ENCODE results near the gene CDCA3. TPM values are rescaled to one million over a fixed set of nuclear protein-coding genes. Genes with fewer than 3 reads are reported as not detected.

Gene CDCA3
- total and polyA plus RNA-seq, 2 of the 4 experiments (the other 2 are of a cell fraction) = 23.5 to 61.0 TPM

- no peaks in the 10 kb centered on the region for H3K9me1 ChIP-seq (ENCODE audit: insufficient read depth, low read length)
- no peak for ATAC-seq (ENCODE audit: low read depth)
- H3K9ac ChIP-seq (ENCODE audit: low read depth, low read length) = no peak overlapping the region
- no peak overlapping the region for H2BK20ac ChIP-seq (ENCODE audit: low read depth, low read length)
- in situ Hi-C loops (cut with MboI; ENCODE audit: low sequenced_read_pairs) = no loop called here
- no peak overlapping the region for H3K4me3 ChIP-seq (ENCODE audit: insufficient read depth, low read depth, low read length)
- no peak overlapping the region for H2AK9ac ChIP-seq (replicated peaks; ENCODE audit: low read depth, low read length, poor library complexity)
- intact Hi-C loops (cut with micrococcal nuclease) = no loop called here
- H2BK120ac ChIP-seq (ENCODE audit: low read depth, low read length) = no peak overlapping the region
- no peak overlapping the region for H2BK5ac ChIP-seq (ENCODE audit: low read depth, low read length, poor library complexity, severe bottlenecking)
- no peak overlapping the region for H2BK15ac ChIP-seq (ENCODE audit: low read depth, low read length)
- no peak overlapping the region for H2AFZ ChIP-seq (replicated peaks; ENCODE audit: low read length, poor library complexity)
- dilution Hi-C loops (cut with HindIII; ENCODE audit: low sequenced_read_pairs, unreplicated experiment) = no loop called here
- H3K23ac ChIP-seq (ENCODE audit: low read depth, low read length) = no peak overlapping the region
- H4K91ac ChIP-seq (ENCODE audit: insufficient read depth, low read depth, low read length) = no peak overlapping the region
- BruUV-seq (replicated peaks) = no TSS peak
- no peak overlapping the region for H4K8ac ChIP-seq (ENCODE audit: low read depth in 2 of 2, low read length in 2 of 2)
- H3K4me2 ChIP-seq (ENCODE audit: low read depth, low read length) = no peak overlapping the region
- 80% methylated on average over 2 of the region's 16 CpGs; no CpG with 5 or more reads in 1 of the 2 experiments for WGBS, 2 experiments (ENCODE audit: extremely low coverage in 2 of 2, insufficient read length in 1 of 2)
- H3K18ac ChIP-seq (ENCODE audit: low read depth, low read length) = no peak overlapping the region
- no peak overlapping the region for H2AK5ac ChIP-seq (ENCODE audit: low read depth, low read length)
- H3K79me1 ChIP-seq (ENCODE audit: low read depth in 1 of 2, low read length in 2 of 2) = peaks cover 6 to 13% of the 10 kb centered on the region in 2 experiments; a peak in 3 of 4 replicates
- H3K27me3 ChIP-seq (ENCODE audit: control insufficient read depth, insufficient read depth, low read length) = no peaks in the 10 kb centered on the region
- no peak overlapping the region for H3K4ac ChIP-seq (ENCODE audit: low read depth, low read length)
- no peak for DNase-seq
- no peaks in the 10 kb centered on the region for H3K4me1 ChIP-seq (ENCODE audit: control insufficient read depth, insufficient read depth, low read length)
- H3K36me3 ChIP-seq (ENCODE audit: control insufficient read depth, insufficient read depth, low read length) = peaks cover 71% of the 10 kb centered on the region
- no peak overlapping the region for H3K14ac ChIP-seq (replicated peaks; ENCODE audit: low read depth, low read length)
- H4K5ac ChIP-seq (ENCODE audit: low read depth, low read length) = no peak overlapping the region
- H3K56ac ChIP-seq (ENCODE audit: extremely low read depth, insufficient read depth, low read length) = no peak overlapping the region
- TF ChIP-seq USF2 (IDR thresholded peaks at IDR 0.05; ENCODE audit: low read depth, low read length) (no peak), NFE2L2 (IDR thresholded peaks at IDR 0.05; ENCODE audit: low read depth, low read length) (no peak), BHLHE40 (IDR thresholded peaks at IDR 0.05; ENCODE audit: low read depth, low read length) (no peak), RCOR1 (IDR thresholded peaks at IDR 0.05; ENCODE audit: insufficient replicate concordance, low read length) (no peak), MXI1 (IDR thresholded peaks at IDR 0.05; ENCODE audit: borderline replicate concordance, low read depth, low read length) (no peak), CEBPB (IDR thresholded peaks at IDR 0.05; ENCODE audit: low read depth, low read length) (no peak), CHD1 (IDR thresholded peaks at IDR 0.05; ENCODE audit: low read depth, low read length) (no peak), ELK1 (IDR thresholded peaks at IDR 0.05; ENCODE audit: borderline replicate concordance, low read depth, low read length) (no peak), RAD21 (IDR thresholded peaks at IDR 0.05; ENCODE audit: low read length) (no peak), RFX5 (IDR thresholded peaks at IDR 0.05; ENCODE audit: low read depth, low read length) (no peak), FOS (IDR thresholded peaks at IDR 0.05; ENCODE audit: low read depth, low read length) (no peak), SMC3 (IDR thresholded peaks at IDR 0.05; ENCODE audit: low read depth, low read length) (no peak), MAZ (IDR thresholded peaks at IDR 0.05; ENCODE audit: borderline replicate concordance, low read depth, low read length) (no peak), POLR2A (IDR thresholded peaks at IDR 0.05; ENCODE audit: low read depth, low read length) (no peak), MAFK (IDR thresholded peaks at IDR 0.05; ENCODE audit: low read depth, low read length) (no peak)
- H3K9me3 ChIP-seq (ENCODE audit: control insufficient read depth, insufficient read depth, low read length) = no peaks in the 10 kb centered on the region
- no peak overlapping the region for H3K27ac ChIP-seq (ENCODE audit: insufficient read depth, low read length)
- ChIA-PET CTCF (interaction anchor here (0.6 to 0.9 kb wide), 2 partner anchors 7 to 8 kb away, joined by 3 to 6 read pairs; partner anchors contain the start of gene USP5), POLR2A (ENCODE audit: unreplicated experiment) (interaction anchor here (1.1 kb wide), 1 partner anchor 9 kb away, joined by 3 read pairs; no protein-coding TSS in a partner anchor)
- H4K20me1 ChIP-seq (ENCODE audit: insufficient read depth, low read length) = no peaks in the 10 kb centered on the region; the same call in 1 of the 2 replicates
Measured at GRCh38 chr12:6843118-6843902, 7.8 kb downstream of the CDCA3 start.
